Kidney epithelial cell (primary cell): Measurements from ENCODE around the gene GPC3. TPM values are rescaled to one million over a fixed set of nuclear protein-coding genes. Genes with fewer than 3 reads are reported as not detected.

Experiments used
- DNase-seq: peaks from one replicate; pipeline ENCODE4 v3.0.0-alpha.2; 2010; ENCODE audit warnings: low read depth
- H3K27me3 ChIP-seq: 2 replicates; pipeline ENCODE4 v1.6.0; 2011; ENCODE audit warnings: low read length; ENCODE audit not compliant: control insufficient read depth, insufficient read depth
- H3K36me3 ChIP-seq: 2 replicates; pipeline ENCODE4 v1.5.1; 2011; ENCODE audit warnings: low read length; ENCODE audit not compliant: control insufficient read depth, insufficient read depth
- H3K4me3 ChIP-seq: 2 replicates; pipeline ENCODE4 v1.5.1; 2011; ENCODE audit warnings: low read depth, mild to moderate bottlenecking, control low read depth, low read length
- CTCF ChIP-seq: IDR thresholded peaks from 2 replicates; pipeline ENCODE4 v1.5.1; 2011; ENCODE audit warnings: mild to moderate bottlenecking, moderate library complexity, low read length, control low read depth, inconsistent platforms; ENCODE audit not compliant: insufficient read depth, poor library complexity, severe bottlenecking
- total RNA-seq: library from RNA; depleted of rRNA; stranded (reverse); fragments of >200 nt; gene quantifications from 2 replicates; pipeline ENCODE4 v1.2.3, GENCODE V29; 2015

GPC3 gene
- total RNA-seq, 1 donor from 2014 or later = 14.5 TPM

GRCh38 chrX:133655275-133656265 is 329.8 kb downstream of the GPC3 start:
- Histone ChIP-seq H3K36me3 (no peaks in the 10 kb centered on the region), H3K4me3 (no peak overlapping the region), H3K27me3 (no peaks in the 10 kb centered on the region)
- peak; percentile 61 for DNase-seq
- TF ChIP-seq CTCF = no peak

GRCh38 chrX:133654811-133655210 is 330.6 kb downstream of the GPC3 start:
- DNase-seq = no peak
- H3K27me3 ChIP-seq = no peaks in the 10 kb centered on the region
- no peak overlapping the region for H3K4me3 ChIP-seq
- TF ChIP-seq CTCF = no peak
- no peaks in the 10 kb centered on the region for H3K36me3 ChIP-seq

GRCh38 chrX:133653358-133653757 is 332.0 kb downstream of the GPC3 start:
- Histone ChIP-seq H3K4me3 (no peak overlapping the region), H3K36me3 (no peaks in the 10 kb centered on the region), H3K27me3 (no peaks in the 10 kb centered on the region)
- no peak for TF ChIP-seq CTCF
- peak; percentile 52 for DNase-seq

- no peak for TF ChIP-seq CTCF
- Histone ChIP-seq H3K36me3 (no peaks in the 10 kb centered on the region), H3K4me3 (no peak overlapping the region), H3K27me3 (no peaks in the 10 kb centered on the region)
- no peak for DNase-seq
Observed at GRCh38 chrX:133652185-133652584, 333.2 kb downstream of the GPC3 start.

GRCh38 chrX:133650239-133650638 is 335.2 kb downstream of the GPC3 start:
- H3K36me3 ChIP-seq = no peaks in the 10 kb centered on the region
- no peaks in the 10 kb centered on the region for H3K27me3 ChIP-seq
- H3K4me3 ChIP-seq = no peak overlapping the region
- TF ChIP-seq CTCF = no peak
- no peak for DNase-seq

- Histone ChIP-seq H3K4me3 (no peak overlapping the region), H3K27me3 (no peaks in the 10 kb centered on the region), H3K36me3 (no peaks in the 10 kb centered on the region)
- no peak for TF ChIP-seq CTCF
- DNase-seq = no peak
Observed at GRCh38 chrX:133649651-133650050, 335.7 kb downstream of the GPC3 start.
